PC-9 (cell line): ENCODE measurements around the gene MRPS23. TPM values are rescaled to one million over a fixed set of nuclear protein-coding genes. Genes with fewer than 3 reads are reported as not detected.

Experiments
- BruUV-seq: library from RNA; stranded (reverse); fragments of 400-500 nt; replicated peaks from 2 replicates; lab custom pipeline; 2021; lab: Mats Ljungman, UMichigan
- CTCF ChIA-PET: fragments of 300-600 bp; sonication (Branson Sonifier 250); formaldehyde crosslinking; loops from one replicate; lab custom pipeline; 2022; ENCODE audit warnings: antibody characterized with exemption; lab: Charles Lee
- POLR2A ChIA-PET: fragments of 300-600 bp; sonication (Branson Sonifier 250); formaldehyde crosslinking; loops from one replicate; lab custom pipeline; 2022; ENCODE audit warnings: antibody characterized with exemption; ENCODE audit not compliant: unreplicated experiment; lab: Charles Lee
- DNase-seq, 2 experiments: peaks; one replicate each; pipeline versions ENCODE4 v3.0.0 to v3.0.0-alpha.2; 2015 to 2022; ENCODE audit warnings: mixed read lengths in 1 of 2
- H2AFZ ChIP-seq: fragments of 200-600 bp; sonication (generic); 2 replicates; pipeline ENCODE4 v1.8.1; 2017; ENCODE audit warnings: antibody characterized with exemption
- H3F3A ChIP-seq: fragments of 200-600 bp; sonication (generic); 2 replicates; pipeline ENCODE4 v1.8.1; 2017; ENCODE audit warnings: antibody characterized with exemption, mild to moderate bottlenecking, low read depth; ENCODE audit not compliant: insufficient read depth
- H3K27ac ChIP-seq: fragments of 200-600 bp; sonication (generic); 2 replicates; pipeline ENCODE4 v1.6.1; 2016; ENCODE audit warnings: mixed run types
- H3K27me3 ChIP-seq: fragments of 200-600 bp; sonication (generic); 2 replicates; pipeline ENCODE4 v1.6.1; 2016; ENCODE audit warnings: low read depth, mixed run types; ENCODE audit not compliant: insufficient read depth
- H3K36me3 ChIP-seq: fragments of 200-600 bp; sonication (generic); 2 replicates; pipeline ENCODE4 v1.6.1; 2016; ENCODE audit warnings: low read depth, mixed run types
- H3K4me1 ChIP-seq: fragments of 200-600 bp; sonication (generic); replicated peaks from 2 replicates; pipeline ENCODE4 v1.6.1; 2016; ENCODE audit warnings: mixed run types; ENCODE audit not compliant: insufficient read depth
- H3K4me2 ChIP-seq: fragments of 200-600 bp; sonication (generic); 2 replicates; pipeline ENCODE4 v1.6.1; 2017; ENCODE audit warnings: mixed run types
- H3K4me3 ChIP-seq: fragments of 200-600 bp; sonication (generic); 2 replicates; pipeline ENCODE4 v1.6.1; 2016; ENCODE audit warnings: mixed run types
- H3K79me2 ChIP-seq: fragments of 200-600 bp; sonication (generic); 2 replicates; pipeline ENCODE4 v1.6.1; 2017; ENCODE audit warnings: low read depth, mixed run types
- H3K9me2 ChIP-seq: fragments of 200-600 bp; sonication (generic); 2 replicates; pipeline ENCODE4 v1.8.1; 2017; ENCODE audit warnings: mild to moderate bottlenecking; ENCODE audit not compliant: insufficient read depth
- H3K9me3 ChIP-seq: fragments of 200-600 bp; sonication (generic); 2 replicates; pipeline ENCODE4 v1.8.1; 2016; ENCODE audit warnings: low read depth; ENCODE audit not compliant: insufficient read depth
- H4K20me1 ChIP-seq: fragments of 200-600 bp; sonication (generic); 2 replicates; pipeline ENCODE4 v1.8.1; 2017; ENCODE audit not compliant: insufficient read depth
- CTCF ChIP-seq: fragments of 200-600 bp; sonication (generic); conservative IDR thresholded peaks from 2 replicates; pipeline ENCODE4 v1.6.1; 2017; ENCODE audit warnings: mixed run types, antibody characterized with exemption, mild to moderate bottlenecking, moderate library complexity
- EZH2 ChIP-seq: fragments of 200-600 bp; sonication (generic); IDR thresholded peaks from 2 replicates; pipeline ENCODE4 v1.8.0; 2017; ENCODE audit warnings: antibody characterized with exemption, low read depth
- intact Hi-C: fragments of 100-400 bp; cut with micrococcal nuclease; formaldehyde crosslinking; loops from one replicate; pipeline ENCODE4 v1.10.0; 2022; ENCODE audit not compliant: unreplicated experiment
- total RNA-seq: library from RNA; stranded (reverse); gene quantifications from 2 replicates; pipeline ENCODE4 v1.2.3, GENCODE V29; 2021

The MRPS23 gene
- total RNA-seq, 1 experiment from 2014 or later = 49.7 TPM

GRCh38 chr17:57818066-57818465, 31.8 kb downstream of the MRPS23 start:
- Histone ChIP-seq H3K36me3 (no peaks in the 10 kb centered on the region), H3K4me1 (no peaks in the 10 kb centered on the region), H3K27me3 (peaks cover 59% of the 10 kb centered on the region), H3K27ac (no peak overlapping the region), H3F3A (no peaks in the 10 kb centered on the region), H3K79me2 (no peaks in the 10 kb centered on the region), H2AFZ (no peak overlapping the region), H3K4me2 (no peak overlapping the region), H3K9me3 (no peaks in the 10 kb centered on the region), H3K9me2 (no peaks in the 10 kb centered on the region), H3K4me3 (no peak overlapping the region), H4K20me1 (no peaks in the 10 kb centered on the region)
- ChIA-PET CTCF (no interaction called here), POLR2A (no interaction called here)
- intact Hi-C loops = no loop called here
- TF ChIP-seq EZH2 = no peak
- TF ChIP-seq CTCF = no peak
- no peak for DNase-seq
- no TSS peak for BruUV-seq

GRCh38 chr17:57817299-57817698, 32.5 kb downstream of the MRPS23 start:
- Histone ChIP-seq H2AFZ (no peak overlapping the region), H3K27me3 (peaks cover 62% of the 10 kb centered on the region), H3K4me1 (no peaks in the 10 kb centered on the region), H3K4me3 (no peak overlapping the region), H3K79me2 (no peaks in the 10 kb centered on the region), H3K9me3 (no peaks in the 10 kb centered on the region), H4K20me1 (no peaks in the 10 kb centered on the region), H3K36me3 (no peaks in the 10 kb centered on the region), H3K4me2 (no peak overlapping the region), H3F3A (no peaks in the 10 kb centered on the region), H3K27ac (no peak overlapping the region), H3K9me2 (no peaks in the 10 kb centered on the region)
- intact Hi-C loops = no loop called here
- BruUV-seq = no TSS peak
- POLR2A ChIA-PET = no interaction called here
- no peak for DNase-seq
- CTCF ChIA-PET = no interaction called here
- TF ChIP-seq CTCF (no peak), EZH2 (no peak)

- intact Hi-C loops = no loop called here
- H3K27me3 ChIP-seq = peaks cover 83% of the 10 kb centered on the region
- BruUV-seq = no TSS peak
- TF ChIP-seq EZH2 (no peak), CTCF (no peak)
- no peak overlapping the region for H3K27ac ChIP-seq
- no peaks in the 10 kb centered on the region for H3K79me2 ChIP-seq
- no peaks in the 10 kb centered on the region for H3K9me2 ChIP-seq
- no peaks in the 10 kb centered on the region for H4K20me1 ChIP-seq
- no peak overlapping the region for H3K4me3 ChIP-seq
- H3K4me2 ChIP-seq = no peak overlapping the region
- no peaks in the 10 kb centered on the region for H3K4me1 ChIP-seq
- no peak for DNase-seq
- H3K9me3 ChIP-seq = no peaks in the 10 kb centered on the region
- H3F3A ChIP-seq = no peaks in the 10 kb centered on the region
- ChIA-PET CTCF (no interaction called here), POLR2A (no interaction called here)
- no peak overlapping the region for H2AFZ ChIP-seq
- no peaks in the 10 kb centered on the region for H3K36me3 ChIP-seq
These were observed 35.4 kb downstream of the MRPS23 start for GRCh38 chr17:57814421-57814820.
